ENCODE data around the gene FMN2.
"Not testable (repeated sequence)": the region's sequence is repeated elsewhere in the genome, so short reads cannot be mapped to it uniquely, and the experiment has no call there.

FMN2 gene

DNA sequence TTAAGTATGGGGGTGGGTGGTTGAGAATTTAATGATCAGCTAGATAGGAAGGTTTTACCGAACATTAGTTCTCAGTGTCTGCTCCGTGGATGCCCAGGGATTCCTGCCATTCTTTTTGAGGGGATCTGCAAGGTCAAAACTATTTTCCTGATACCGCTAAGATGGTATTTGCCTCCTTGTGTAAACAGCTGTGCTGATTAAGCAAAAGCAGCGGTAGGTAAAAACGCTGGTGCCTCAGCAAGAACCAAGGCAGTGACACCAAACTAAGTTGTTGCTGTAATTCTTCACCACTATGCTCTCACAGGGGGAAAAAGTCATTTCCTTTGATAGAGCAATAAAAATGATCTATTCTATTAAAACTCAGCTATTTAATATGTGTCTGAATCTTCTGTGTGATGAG lies 229.0 kb downstream of the FMN2 start:
- no peak for DNase-seq

- DNase-seq = no peak
Observed at GRCh38 chr1:240322943-240323342, 231.3 kb downstream of the FMN2 start.

GRCh38 chr1:240328382-240328781 lies 236.7 kb downstream of the FMN2 start:
- not testable (repeated sequence) for DNase-seq

DNA sequence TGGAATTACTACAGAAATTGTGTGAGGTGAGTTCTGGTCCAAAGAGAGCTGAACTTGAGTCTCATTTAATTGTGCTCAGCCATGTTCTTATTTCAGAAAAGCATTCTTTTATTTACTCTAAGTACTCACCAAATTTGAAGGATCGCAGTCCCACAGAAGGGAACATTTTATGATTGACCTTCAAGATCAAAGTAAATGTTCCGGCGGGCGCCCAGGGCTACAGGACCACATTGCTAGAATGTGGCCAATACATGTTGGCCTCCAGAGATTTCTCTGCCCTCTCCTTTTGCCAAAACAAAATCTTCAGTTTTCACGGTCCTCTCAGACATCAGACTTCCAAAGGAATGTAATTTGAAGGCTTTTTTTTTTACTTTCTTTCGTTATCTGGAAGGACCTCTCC lies 237.8 kb downstream of the FMN2 start:
- no peak for DNase-seq

GRCh38 chr1:240332672-240333071 lies 241.0 kb downstream of the FMN2 start:
- DNase-seq = no peak

DNA sequence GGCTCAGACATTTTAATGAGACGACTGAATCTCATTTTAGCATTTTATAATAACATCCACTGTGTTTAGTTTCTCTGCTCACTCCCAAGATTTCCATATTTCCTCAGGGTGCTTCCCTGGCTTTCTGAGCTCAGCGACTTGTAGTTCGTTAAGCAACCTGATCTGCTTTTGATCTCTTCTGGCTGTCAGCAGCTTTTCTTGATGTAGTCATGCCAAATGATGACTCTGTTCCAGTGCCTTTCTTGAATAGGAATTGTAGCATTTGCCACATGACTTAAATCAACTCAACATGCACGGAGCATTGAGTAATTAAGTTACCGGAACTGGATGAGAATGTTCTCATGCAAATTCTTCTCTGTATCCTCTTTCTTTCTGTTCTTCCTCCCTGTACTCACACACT lies 246.1 kb downstream of the FMN2 start:
- DNase-seq = no peak

DNA sequence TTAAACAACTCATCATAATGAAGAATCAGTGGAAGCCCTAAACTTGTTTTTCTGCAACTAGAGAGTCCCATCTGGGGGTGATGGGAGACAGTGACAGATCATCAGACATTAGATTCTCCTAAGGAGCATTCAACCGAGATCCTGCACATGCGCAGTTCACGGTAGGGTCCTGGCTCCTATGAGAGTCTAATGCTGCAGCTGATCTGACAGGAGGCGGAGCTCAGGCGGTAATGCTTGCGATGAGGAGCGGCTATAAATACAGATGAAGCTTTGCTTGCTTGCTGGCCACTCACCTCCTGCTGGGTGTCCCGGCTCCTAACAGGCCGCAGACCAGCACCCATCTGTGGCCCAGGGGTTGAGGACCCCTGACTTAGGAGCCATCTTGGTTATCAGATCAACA lies 247.2 kb downstream of the FMN2 start:
- no peak for DNase-seq

DNA sequence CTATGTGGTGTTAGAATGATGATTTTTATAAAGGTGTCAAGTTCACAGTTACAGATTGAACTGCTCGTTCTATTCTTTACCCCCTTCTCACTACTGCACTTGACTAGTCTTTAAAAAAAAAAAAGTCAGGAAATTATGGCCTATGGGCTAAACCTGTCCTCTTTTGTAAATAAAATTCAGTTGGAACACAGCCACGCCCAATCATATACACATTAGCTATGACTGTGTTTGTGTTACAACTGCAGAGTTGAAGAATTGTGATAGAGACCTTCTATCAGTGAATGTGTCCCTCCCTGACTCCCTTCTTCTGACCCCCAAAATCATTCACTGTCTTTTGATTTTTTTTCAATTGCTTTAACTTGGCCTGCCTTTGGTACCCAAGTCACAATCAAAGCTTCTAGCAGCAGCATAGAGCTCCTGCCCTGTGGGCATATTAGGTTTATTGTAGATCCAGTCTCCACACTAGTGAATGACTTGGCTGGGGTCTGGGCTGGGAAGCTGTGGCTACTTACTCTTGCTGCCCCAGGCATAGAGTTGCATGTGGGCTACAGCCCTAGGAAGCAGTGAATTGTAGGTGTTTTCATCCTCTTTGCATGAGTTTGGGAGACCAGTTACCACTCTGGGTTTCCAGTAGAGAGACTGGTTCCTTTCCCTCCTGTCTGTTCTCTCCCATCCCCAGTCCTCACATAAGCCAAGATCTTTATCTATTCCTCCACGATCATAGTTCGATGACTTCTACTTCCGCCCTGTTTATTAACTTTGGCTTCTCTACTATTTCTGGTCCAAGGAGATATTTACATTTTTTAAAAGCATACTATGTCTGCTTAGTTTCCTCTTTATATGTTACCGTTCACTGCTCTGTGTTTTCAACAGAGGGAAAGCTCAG lies 249.9 kb downstream of the FMN2 start:
- DNase-seq = no peak

- no peak for DNase-seq
Observed at GRCh38 chr1:240342251-240342625, 250.6 kb downstream of the FMN2 start.

DNA sequence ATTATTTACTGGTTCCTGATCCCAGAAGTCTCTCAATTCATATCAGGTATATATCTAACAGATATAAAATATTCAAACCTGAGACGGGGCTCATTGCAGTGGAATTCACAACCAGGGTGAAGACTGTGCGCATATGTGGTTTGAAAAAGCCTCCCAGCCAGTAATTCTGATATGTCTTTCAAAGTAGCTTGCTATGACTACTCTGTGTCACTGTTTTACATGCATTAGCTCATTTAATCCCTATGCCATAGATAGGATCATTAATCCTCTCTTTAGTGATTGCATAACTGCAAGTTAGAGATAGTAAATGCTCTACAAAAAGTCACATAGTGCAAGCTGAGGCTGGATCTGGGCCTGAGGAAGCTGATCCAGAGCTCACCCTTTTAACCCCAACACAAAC lies 251.4 kb downstream of the FMN2 start:
- DNase-seq = no peak

DNA sequence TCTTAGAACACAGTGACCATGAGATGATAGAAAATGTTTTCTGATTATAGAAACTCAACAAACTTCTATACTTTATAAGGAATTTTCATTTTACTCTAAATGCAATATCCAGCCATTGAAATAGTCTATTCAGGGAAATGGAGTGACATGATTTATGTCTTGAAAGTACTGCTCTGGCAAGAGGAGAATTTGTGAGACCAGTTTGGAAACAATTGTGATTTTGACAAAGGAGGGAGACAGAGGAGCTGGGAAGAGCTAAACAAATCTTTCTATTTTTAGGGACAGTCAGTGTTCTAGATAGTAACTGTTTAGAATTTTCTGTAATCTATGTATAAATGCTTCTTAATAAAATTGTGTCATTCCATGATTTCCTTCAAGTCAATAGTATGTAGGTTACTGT lies 252.3 kb downstream of the FMN2 start:
- no peak for DNase-seq

- no peak for DNase-seq
Observed at GRCh38 chr1:240344918-240345317, 253.2 kb downstream of the FMN2 start.

DNA sequence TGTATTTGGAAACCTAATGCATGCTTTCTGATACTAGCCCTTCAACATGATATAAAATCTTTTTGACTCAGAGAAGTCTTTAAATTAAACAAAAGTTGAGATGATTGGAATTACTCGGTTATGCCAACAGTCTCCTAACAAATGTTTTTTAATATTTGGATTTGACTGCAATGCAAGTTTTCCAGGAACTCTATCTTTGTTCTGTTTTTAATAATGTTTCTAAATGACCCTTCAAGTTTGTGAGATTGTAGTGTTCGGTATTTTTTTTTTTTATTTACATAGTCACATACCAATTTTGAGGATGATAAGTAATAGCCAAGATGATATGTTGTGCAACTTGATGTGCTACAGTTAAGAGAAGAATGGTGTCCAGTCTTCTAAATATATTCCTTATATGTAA lies 258.0 kb downstream of the FMN2 start:
- DNase-seq = no peak

- no peak for DNase-seq
Observed at GRCh38 chr1:240350910-240351331, 259.2 kb downstream of the FMN2 start.

DNA sequence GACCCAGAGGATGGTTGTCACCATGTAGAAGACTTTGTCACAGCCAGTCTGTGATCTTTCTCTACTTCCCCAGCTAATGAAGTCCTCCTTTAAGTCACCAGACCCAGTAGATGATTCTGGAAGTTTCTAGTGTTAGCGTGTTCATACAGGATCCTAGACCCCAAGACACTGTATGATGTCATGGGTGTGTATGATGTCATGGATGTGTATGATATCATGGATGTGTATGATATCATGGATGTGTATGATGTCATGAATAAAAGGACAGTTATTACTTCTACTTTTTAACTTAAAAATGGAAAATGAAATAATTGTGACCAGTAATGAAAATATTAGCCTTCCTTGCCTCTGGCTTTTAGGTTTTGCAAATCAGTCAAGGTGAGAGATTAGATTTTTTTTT lies 260.0 kb downstream of the FMN2 start:
- DNase-seq = no peak

DNA sequence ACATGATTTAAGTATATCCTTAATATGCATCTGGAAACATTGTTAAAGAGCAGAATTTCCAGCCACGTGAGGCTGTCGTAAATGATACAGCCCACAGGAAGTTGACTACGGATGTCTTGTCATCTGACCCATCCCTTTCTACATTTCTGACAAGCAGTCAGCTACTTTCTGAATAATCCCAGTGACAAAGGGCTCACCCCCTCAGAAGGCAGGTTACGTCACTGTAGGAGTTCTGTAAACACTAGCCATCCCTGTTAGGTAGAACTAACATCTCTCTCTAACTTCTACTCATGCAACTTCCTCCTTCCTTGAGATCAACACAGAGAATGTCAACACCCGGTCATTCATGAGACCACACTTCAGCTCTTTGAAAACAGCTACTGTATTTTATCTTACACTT lies 261.1 kb downstream of the FMN2 start:
- DNase-seq = no peak

GRCh38 chr1:240356568-240356967 lies 264.9 kb downstream of the FMN2 start:
- DNase-seq = no peak

- DNase-seq = no peak
Observed at GRCh38 chr1:240362046-240362445, 270.4 kb downstream of the FMN2 start.

DNA sequence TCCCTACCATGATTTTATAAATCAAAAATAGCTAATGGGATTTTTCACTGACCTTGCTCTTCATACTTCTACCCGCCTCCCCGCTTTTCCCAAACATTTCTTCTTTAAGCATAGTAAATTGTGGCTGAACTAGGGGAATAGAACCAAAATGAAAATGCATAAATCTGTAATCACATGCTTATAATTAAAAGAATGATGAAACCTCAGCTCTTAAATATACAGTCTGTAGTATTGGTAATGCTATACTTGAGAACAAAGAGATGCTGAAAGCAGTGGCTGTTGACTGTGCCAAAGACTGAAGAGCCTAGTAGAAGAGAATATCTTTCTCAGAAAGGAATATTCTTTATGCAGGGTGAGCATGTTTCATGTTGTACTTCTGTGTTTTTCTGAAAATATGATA lies 271.1 kb downstream of the FMN2 start:
- DNase-seq = no peak

GRCh38 chr1:240363315-240363714 lies 271.6 kb downstream of the FMN2 start:
- no peak for DNase-seq

DNA sequence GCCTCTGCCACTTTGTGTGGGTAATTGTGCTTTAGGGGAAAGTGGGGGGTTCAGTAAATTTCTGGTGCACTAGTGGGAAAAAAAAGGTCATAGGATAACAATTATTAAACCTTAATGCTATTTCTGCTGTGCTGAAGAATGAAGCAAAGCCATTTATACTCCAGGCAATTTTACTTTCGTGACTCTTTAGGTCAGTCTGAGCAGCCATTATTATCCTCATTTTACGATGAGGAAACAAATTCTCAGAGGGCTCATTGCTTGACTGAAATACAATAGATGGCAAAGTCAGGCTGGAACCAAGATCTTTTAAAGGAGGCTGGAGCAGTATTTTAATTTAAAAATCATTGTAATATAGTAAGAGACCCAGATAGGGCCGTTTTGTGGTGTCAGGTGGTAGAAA lies 272.2 kb downstream of the FMN2 start:
- no peak for DNase-seq

DNA sequence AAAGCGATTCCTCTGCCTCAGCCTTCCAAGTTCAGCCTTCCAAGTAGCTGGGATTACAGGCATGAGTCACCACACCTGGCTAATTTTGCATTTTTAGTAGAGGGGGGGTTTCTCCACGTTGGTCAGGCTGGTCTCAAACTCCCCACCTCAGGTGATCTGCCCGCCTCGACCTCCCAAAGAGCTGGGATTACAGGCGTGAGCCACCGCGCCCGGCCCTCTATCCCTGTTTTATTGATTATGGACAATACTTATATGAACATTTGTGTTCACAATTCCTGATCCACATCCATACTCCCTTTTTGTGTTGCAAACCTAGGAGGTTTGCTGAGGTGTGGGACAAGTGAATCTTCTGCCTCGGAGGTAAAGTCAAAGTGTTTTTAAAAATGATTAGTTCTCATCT lies 275.0 kb downstream of the FMN2 start:
- no peak for DNase-seq

GRCh38 chr1:240385551-240385950 lies 293.9 kb downstream of the FMN2 start:
- DNase-seq = no peak

DNA sequence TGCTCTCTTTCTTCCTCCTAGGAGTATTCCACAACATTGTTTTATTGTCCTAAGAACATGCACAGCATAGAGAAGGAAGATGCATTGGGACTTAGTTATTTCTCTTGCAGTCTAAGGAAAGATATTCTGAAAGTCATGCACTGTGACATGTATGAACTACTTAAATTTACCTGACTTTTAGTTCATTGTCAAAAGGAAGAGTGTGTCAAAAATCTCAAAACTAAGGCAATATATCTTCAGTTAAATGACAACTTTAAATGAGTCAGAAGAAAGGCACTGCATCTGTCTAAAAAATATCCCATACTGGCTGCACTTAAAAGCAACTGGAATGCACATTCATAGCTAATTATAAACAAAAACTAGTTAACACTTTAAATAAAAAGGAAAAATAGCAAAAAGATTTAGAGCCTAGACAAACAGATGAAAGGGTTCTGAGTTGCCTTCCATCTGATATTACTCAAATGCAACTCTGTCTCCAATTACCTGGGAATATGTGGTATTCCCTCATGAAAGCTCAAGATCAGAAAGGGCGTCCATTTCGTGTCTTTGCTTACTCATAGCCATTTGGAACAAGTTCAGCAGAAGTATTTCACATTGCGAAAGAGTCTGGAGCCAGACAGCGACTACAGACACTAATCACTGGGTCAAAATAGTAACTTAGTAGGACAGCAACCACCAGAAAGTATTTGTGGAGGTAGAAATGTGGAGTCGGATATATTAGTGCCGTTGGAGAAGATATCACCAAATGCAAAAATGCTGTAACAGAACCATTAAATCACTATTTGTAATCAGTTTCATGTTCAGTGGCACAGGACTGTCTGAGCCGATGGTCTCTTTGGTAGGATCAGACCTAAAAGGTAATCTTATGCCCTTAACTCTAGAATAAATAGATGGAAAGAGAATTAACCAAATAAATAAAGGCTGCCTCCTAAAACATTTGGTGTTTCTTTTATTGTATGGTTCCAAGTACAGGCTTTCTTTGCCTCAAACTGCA lies 294.6 kb downstream of the FMN2 start:
- no peak for DNase-seq
